GM18870 (cell line): ENCODE measurements around the gene SCGB3A1.

Source experiments
- ATAC-seq: cut with Tn5 transposase; IDR thresholded peaks from one replicate; pipeline ENCODE4 v1.9.1; 2021; ENCODE audit warnings: moderate library complexity; ENCODE audit not compliant: unreplicated experiment

The SCGB3A1 gene

DNA sequence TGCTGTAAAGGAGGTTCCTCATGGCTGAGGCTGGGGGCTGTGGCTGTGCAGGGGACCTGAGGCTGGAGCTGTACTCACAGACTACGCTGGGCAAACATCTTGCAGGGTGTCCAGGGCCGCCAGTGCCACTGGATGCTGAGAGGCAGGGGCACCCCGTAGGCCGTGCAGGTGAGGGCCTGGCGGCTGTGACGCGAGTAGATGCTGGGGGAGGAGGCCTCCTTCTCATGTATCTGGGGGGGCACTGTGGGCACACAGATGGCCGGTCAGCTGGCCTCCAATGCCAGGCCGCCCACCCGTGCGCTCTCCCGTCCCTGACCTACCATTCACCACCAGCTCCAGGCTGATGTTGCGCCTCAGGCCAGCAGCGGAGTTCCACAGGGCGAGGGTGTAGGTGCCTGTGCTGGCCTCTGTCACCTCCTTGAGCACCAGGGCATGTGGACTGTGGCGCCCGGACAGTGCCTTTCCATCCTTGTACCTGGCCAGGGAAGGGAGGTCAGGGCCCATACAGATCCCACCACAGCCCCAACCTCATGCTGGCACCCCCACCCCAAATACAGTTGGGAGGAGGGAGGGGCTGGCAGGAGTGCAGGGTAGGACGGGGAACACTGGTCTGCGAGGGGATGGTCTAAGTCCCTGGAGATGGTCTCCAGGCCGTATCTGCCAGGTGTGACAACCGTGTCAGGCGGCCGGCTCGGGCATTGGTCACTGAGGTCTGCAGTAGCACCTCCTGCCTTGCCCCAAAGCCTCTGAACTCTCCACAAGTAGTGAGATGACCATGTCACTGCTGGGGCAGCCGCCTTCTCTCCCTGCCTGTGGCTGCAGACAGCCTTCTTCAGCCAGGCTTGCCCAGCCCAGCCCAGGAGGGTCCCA is 34.7 kb upstream of the SCGB3A1 start:
- ATAC-seq: no peak

DNA sequence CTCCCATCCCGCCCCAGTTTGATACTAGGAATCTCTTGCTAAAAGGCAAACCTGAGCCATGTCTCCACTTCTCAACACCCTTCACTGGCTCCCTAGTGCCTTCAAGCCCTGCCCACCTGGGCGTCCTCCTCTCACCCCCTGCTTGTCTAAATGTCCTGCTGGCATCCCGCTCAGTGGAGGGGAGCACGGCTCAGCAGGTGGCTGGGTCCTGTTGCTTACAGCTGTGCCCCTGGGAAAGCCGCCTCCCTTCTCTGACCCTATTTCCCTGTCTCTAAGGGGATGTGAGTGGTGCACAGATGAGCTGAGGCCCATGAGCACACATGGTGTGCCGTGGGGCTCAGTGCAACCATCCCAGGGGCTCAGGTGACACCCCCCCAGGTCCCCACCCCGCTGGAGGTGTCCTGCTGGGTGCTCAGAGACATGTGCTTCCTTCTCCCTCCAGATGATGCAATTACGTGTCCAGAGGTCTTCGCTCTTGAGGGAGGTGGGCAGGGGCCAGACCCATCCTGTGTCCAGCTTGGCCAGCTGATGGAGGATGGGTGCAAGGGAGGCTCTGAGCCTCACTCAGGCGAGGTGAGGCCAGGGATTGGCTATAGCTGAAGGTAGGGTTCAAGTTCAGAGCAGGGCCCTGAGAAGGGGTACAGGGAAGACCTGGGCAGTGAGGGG is 34.0 kb upstream of the SCGB3A1 start:
- no peak for ATAC-seq

DNA sequence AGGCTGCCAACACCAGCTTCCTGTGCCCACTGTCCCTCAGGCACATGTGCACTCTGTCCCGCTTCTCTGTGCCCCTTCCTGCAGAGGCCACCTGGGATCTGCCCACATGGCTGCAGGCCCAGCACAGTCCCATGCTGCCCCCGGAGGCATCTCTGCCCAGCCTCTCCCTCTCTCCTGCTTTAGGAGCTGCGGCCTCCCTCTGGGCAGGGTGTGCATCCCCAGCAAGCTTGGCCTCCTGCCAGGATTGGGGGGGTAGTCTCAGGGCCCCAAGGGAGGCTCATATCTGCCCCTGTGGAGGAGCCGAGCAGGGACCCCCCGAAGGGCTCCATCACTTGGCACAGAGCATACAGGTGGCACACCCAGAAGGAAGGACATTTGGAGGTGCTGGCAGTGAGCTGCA is 33.3 kb upstream of the SCGB3A1 start:
- no peak for ATAC-seq

DNA sequence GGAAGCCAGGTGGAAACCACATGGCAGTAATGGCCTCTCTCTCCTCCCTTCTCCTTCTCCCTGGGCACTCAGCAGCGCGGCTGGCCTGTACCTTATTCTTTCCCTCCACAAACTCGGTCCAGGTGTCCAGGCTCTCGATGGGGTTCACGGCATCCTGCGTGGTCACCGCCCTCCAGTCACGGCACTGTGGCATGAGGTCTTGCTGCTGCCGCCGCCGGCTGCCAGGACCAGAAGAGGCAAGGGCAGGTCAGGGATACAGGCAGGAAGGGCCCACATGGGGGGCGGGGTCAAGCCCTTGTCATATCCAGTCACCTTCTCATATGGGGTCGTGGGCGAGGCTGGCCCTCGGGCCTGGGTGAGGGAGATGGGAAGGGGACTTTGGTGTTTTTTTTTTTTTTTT is 32.5 kb upstream of the SCGB3A1 start:
- ATAC-seq: no peak

DNA sequence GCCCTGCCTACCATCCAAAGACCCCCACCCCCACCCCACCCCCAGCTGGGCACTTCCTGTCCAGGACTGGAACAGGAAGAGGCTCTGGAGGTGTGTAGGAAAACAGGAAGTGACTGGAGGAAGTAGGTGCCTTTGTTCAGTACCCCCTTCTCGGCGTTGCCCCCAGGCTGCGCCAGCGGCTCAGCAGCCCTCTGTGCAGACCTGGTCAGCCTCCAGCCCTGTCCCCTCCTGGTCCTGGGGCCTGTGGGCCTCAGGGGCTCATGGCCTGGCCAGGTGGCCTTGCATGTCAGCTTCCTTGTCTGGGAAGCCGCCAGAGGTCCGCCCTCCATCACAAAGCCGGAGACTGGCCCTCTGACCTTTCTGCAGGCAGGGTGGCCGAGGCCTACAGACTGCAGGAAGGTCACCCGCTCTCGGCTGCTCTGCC is 32.1 kb upstream of the SCGB3A1 start:
- no peak for ATAC-seq

DNA sequence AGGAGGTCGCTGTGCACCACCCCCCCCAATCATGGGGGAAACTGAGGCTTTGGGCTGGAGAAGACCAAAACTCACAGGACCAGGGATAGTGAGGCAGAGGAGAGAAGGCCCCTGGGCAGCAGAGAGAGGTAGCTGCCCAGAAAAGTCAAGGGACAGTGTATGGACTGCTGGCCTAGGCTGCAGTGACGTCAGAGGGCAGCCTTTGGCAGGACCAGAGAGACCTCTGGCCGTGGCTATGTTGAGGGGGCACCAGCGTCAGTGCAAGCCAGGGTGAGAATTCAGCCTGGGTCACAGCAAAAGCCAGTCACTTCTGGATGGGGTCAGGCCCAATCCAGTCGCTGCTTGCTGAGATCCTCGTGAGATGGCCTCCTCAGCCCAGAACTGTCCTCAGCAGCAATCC is 31.6 kb upstream of the SCGB3A1 start:
- ATAC-seq: no peak

DNA sequence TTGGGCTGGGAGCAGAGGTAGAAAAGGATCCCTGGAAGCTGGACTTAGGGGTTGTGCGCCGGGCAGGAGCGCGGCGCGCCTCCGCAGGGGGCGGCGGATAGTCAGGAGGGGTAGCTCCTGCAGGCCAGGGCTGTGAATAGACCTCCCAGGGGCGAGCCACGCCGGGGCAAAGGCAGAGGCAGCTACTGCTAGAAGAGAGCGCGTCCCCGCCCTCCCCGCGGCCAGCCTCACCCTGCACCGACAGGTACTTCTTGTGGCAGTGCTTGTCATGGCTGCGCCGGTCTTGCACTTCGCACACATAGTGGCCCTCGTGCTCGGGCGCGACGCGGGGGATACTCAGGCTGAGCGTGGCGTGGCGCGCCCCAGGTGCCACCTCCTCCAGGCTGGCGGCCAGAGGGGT is 30.0 kb upstream of the SCGB3A1 start:
- no peak for ATAC-seq

DNA sequence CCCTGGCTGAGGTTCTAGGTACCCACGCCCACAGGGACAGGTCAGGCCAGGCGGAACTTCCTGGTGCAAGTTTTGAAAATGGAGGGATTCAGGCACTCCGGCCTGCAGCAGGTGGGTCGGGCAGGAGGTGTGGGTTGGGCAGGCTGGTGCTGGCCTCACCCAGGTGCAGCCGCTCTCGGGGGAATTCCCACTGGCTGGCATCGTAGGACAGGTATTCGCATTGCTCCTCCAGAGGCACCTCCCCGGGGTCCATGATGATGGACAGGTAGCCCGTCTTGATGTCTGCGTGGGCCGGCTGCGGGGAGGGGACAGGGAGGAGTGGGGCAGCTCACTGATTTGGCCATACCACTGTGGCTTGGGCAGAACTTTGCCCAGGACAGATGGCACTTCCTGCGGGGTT is 28.7 kb upstream of the SCGB3A1 start:
- ATAC-seq: no peak

DNA sequence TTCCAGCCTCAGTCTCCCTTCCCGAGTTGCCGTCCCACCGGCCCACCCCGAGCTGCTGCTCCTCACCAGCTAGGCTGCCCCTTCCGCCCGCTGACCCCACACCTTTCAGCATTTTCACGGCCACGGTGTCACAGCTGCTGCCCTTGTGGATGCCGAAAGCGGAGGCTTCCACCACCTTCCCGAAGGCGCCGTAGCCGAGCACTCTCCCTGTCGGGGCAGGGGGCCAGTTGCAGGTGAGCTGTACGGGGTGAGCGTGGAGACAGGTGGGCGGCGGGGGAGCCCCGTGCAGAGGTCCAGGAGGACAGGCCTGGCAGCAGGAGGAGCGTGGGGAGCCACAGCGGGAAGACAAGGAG is 28.2 kb upstream of the SCGB3A1 start:
- ATAC-seq: no peak

DNA sequence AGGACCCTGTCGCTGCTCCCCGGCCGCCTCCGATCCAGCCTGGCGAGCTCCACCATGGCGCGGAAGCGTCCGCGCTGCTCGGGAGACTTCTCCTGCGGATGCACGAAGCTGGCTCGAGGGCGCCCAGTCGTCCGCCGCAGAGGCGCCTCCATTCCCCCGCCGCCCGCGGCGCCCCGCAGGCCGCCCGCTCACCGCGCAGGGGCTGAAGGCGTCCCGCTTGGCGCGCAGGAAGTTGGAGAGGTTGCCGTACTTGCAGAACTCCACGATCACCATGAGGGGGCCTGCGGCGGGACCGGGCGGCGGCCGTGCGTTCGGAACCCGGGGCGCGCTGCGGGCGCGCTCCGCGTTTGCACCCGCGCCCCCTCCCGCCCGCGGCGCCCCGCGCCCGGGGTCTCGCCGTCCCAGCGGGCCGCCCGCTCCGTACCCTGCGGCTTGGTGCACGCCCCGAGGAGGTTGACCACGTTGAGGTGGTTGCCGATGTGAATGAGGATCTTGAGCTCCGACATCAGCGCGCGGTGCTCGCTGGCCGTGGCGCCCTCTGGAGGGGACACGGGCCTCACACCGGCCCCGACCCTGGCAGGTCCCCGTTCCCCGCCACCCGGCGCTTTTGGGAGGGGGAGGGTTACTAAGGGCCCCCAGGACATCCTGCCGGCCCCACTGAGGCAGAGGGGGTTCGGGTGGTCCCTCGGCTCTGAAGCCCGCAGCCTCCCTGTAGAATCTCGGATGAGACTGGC is 27.7 kb upstream of the SCGB3A1 start:
- ATAC-seq: no peak

DNA sequence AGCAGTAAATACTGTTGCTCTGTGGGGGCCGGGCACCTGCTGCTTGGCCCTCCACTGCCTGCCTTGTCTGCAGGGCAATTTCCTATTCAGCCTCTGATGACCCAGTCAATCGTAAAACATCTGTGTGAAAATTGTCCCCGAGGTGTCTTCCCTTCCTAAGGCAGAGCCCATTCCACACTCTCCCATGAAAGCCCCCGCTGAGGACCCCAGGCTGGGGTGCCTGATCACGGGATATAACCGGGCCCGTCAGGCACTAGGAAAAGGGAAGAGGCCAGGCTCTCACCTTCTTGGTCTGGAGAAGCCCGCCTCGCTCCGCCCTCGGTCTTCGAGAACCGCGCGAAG is 27.2 kb upstream of the SCGB3A1 start:
- no peak for ATAC-seq

DNA sequence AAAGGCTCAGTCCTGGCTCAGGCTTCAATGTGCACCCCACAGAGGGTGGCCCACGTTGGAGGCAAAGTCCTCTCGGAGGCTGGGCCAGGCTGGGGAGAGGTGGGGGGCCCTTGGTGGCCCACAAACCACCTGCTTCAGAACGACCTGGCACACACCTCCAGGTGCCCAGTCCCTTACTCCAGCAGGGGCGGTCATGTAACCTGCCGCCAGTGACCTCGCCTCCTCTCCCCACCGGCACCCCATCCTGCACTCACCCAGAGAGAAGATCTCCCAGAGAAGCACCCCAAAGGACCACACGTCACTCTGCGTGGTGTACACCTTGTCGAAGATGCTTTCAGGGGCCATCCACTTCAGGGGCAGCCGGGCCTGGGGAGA is 22.5 kb upstream of the SCGB3A1 start:
- ATAC-seq: no peak

DNA sequence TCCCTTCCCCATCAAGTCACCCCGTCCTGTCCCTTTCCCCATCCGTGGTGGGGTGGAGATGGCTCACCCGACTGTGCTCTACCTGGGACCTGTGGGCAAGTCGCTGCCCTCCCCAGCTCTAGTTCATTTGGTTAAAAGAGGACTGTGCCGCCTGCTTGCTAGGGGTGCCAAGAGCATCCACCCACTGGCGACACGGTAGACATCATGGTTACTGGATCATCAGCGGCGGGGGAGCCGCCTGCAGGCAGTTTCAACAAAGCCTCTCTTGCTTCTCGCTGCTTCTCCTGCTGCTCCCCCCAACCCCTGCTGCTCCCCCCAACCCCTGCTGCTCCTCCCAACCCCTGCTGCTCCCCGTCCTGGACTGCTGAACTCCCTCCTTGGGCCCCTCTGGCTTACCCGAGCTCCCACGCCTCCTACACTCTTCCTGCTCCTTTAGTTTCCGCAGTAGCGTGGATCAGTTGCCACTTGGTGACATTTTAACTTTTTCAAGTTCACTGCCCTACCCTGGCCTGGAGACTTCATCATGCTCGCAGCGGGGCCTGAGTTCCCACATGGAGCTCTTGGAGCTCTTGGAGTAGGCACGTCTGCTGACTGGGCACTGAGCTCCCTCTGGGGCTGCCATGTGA is 22.0 kb upstream of the SCGB3A1 start:
- ATAC-seq: no peak

DNA sequence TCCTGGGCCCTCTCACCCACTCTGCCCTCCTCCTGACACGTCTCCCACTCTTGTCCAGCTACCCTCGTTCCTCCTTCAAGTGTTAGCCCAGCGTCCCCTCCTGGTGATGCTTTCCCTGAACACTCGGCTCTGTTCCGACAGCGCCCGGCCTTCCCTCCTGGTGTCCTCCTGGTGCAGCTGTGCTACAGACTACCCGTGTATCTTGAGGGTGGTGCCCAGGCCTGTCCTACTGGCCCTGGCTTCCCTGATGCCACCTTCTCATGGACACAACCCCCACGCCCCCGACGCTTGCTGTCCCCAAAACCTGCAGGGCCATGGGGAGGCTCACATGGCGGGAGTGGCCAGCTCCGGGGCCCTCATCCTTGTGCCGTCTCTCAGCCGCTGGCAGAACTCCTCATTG is 21.4 kb upstream of the SCGB3A1 start:
- no peak for ATAC-seq

DNA sequence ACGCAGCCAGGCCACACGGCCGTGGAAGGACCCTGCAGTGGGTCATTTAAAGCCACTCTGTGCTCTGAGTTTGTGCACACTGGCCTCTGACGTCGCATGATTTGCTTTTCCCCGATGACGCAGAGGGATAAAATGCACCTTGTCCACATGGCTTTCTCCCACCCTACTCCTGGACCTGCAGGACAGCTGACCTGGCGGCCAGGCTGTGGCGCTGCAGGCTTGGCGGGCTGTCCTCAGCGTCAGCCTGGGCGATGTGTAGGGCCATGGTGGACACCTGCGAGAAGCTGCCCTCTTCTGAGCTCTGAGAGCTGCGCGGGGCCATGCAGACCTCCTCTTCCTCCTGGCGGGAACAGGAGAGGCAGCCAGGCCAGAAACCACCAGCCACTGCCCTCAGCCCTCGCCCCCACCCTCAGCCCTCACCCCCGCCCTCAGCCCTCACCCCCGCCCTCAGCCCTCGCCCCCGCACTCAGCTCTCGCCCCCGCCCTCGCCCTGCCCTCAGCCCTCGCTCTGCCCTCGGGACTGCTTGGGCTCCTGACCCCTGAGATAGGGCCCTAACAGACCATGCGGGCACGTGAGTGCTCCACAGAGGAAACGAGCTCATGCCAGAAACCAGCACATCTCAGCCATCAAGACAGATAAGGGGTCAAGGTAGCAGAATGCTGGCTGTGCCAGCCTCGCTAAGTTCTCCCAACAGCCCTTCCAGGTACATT is 20.0 kb upstream of the SCGB3A1 start:
- ATAC-seq: no peak

DNA sequence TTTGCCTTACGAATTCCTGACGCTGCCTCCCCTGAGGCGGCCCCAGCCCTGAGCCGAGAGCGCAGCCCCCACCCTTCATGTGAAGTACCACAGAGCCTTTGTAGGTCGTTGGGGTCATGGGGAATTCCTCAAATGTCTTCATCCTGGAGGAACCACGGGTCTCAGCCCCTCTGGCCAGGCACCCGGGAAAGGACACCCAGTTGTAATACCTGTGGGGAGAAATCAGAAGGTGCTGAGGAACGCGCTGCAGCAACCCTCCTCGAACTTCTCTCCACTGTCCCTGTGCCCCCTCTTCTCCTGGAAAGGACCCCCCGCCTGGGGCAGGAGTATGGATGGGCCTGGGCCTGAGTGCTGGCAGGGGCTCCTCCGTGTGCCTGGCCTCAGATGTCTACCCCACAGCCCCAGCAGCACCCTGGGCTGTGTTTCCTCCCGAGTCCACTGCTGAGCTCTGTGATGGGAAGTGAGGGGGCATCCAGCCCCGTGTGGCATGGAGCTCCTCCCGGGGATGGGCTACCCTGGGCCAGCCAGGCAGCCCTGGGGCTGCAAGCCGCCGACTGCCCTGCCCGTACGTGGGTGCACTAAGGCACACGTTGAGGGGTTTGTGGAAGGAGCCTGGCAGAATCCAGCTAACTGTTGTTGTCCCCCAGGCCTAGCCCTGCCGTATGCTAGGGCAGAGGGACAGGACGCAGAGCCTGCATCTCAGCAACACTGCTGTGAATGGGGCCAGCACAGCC is 18.7 kb upstream of the SCGB3A1 start:
- ATAC-seq: no peak

DNA sequence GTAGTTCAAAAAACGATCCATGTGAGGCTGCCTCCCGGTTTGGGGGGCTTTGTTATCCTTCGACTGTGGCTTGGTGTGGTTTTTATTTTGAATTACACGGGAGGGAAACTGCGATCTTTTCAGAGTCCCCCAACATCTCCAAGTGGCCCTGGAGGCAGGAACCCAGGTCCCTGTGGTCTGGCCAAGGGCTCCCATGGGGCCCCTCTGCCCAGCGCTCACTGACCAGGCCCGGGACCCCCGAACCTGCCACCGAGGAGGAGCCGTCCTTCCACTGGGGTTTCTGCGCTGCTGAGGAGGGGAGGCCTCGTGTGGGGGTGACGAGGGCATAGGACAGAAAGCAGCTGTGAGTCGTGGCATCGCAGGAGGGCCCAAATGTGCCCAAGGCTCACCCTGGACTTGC is 18.1 kb upstream of the SCGB3A1 start:
- no peak for ATAC-seq

DNA sequence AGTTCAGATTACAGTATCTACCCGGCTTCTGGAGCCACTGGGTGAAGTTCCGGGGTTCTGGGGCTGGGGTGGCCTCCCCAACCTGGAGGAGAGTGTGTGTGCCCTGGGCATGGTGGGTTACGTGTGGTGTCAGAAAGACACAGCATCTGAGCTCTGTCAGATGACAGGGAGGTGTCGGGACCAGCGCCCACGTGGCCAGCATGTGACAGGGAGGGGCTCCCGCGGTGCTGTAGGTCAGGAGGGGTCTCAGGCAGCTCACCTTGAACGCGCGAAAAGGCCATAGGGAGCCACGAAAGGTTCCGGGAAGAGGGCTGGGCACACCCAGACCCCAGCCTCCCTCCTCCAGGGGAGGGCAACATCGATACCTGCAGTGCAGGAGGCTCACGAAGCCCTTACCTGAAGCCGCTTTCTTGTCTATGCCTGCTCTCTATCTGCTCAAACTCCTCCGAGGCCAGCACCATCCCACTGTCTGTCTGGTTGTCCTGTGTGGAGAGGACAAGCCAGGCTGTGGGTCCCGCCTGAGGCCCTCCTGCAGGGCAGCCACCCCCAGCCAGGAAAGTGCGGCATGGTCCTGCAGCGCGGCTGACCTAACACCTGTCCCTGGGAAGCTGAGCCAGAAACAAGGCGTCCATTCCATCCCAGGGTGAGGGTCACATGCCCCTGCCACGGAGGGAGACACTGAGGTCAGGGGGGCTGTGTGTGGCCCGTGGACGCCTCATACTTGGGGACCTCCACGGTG is 17.4 kb upstream of the SCGB3A1 start:
- ATAC-seq: no peak

DNA sequence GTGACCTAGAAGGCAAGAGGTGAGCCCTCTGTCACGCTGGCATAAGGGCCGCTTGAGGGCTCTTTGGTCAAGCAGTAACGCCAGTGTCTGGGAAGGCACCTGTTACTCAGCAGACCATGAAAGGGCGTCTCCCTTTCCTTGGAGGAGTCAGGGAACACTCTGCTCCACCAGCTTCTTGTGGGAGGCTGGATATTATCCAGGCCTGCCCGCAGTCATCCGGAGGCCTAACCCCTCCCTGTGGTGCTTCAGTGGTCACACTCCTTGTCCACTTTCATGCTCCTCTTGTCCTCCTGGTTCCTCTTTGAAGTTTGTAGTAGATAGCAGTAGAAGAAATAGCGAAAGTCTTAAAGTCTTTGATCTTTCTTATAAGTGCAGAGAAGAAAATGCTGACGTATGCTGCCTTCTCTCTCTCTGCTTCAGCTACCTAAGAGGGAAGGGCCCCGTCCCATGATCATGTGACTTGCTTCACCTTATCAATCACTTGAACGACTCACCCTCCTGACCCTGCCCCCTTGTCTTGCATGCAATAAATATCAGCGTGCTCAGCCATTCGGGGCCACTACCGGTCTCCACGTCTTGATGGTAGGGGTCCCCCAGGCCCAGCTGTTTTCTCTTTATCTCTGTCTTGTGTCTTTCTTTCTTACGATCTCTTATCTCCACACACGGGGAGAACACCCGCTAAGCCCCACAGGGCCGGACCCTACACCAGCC is 16.7 kb upstream of the SCGB3A1 start:
- no peak for ATAC-seq
